GM19324 (cell line): ENCODE data around the gene LRRK2.
"Not testable (repeated sequence)": the region's sequence is repeated elsewhere in the genome, so short reads cannot be mapped to it uniquely, and the experiment has no call there.

ENCODE experiments used
- ATAC-seq: cut with Tn5 transposase; IDR thresholded peaks from one replicate; pipeline ENCODE4 v1.9.1; 2021; ENCODE audit warnings: mild to moderate bottlenecking, moderate library complexity; ENCODE audit not compliant: unreplicated experiment, low FRiP score

LRRK2 gene

GRCh38 chr12:40211186-40211585 lies 13.6 kb upstream of the LRRK2 start:
- ATAC-seq, result not testable (repeated sequence)

- ATAC-seq, result no peak
Observed at GRCh38 chr12:40212566-40212965, 12.2 kb upstream of the LRRK2 start.

- no peak for ATAC-seq
Observed at GRCh38 chr12:40215982-40216381, 8.8 kb upstream of the LRRK2 start.

- no peak for ATAC-seq
Observed at GRCh38 chr12:40216516-40217288, 8.1 kb upstream of the LRRK2 start.

GRCh38 chr12:40219760-40220159 lies 5.0 kb upstream of the LRRK2 start:
- ATAC-seq, result no peak

GRCh38 chr12:40222247-40222646 lies 2.5 kb upstream of the LRRK2 start:
- no peak for ATAC-seq

- ATAC-seq, result no peak
Observed at GRCh38 chr12:40223646-40224045, 1.2 kb upstream of the LRRK2 start.

GRCh38 chr12:40225337-40225983 lies 663 bp downstream of the LRRK2 start:
- no peak for ATAC-seq

- ATAC-seq, result peak; percentile 50
Observed at GRCh38 chr12:40225984-40226602, 1.3 kb downstream of the LRRK2 start.

GRCh38 chr12:40226705-40227104 lies 1.9 kb downstream of the LRRK2 start:
- peak; percentile 21 for ATAC-seq

- no peak for ATAC-seq
Observed at GRCh38 chr12:40227447-40227846, 2.6 kb downstream of the LRRK2 start.

GRCh38 chr12:40228727-40229126 lies 3.9 kb downstream of the LRRK2 start:
- no peak for ATAC-seq

- no peak for ATAC-seq
Observed at GRCh38 chr12:40229690-40230651, 5.2 kb downstream of the LRRK2 start.

- no peak for ATAC-seq
Observed at GRCh38 chr12:40232602-40233001, 7.8 kb downstream of the LRRK2 start.

GRCh38 chr12:40233741-40234367 lies 9.1 kb downstream of the LRRK2 start:
- ATAC-seq, result no peak

GRCh38 chr12:40236357-40236850 lies 11.6 kb downstream of the LRRK2 start:
- ATAC-seq, result no peak

GRCh38 chr12:40238266-40238902 lies 13.6 kb downstream of the LRRK2 start:
- no peak for ATAC-seq

- no peak for ATAC-seq
Observed at GRCh38 chr12:40238979-40239378, 14.2 kb downstream of the LRRK2 start.

GRCh38 chr12:40240779-40241178 lies 16.0 kb downstream of the LRRK2 start:
- peak; percentile 51 for ATAC-seq
